ENCODE data around the gene ALG10B. TPM values are rescaled to one million over a fixed set of nuclear protein-coding genes. Genes with fewer than 3 reads are reported as not detected.

Gene ALG10B
- total and polyA plus RNA-seq, 2 of the 8 experiments (the other 6 are each of a cell fraction or from before 2014, with no cell fraction given), result 3.2 to 5.4 TPM

- H3K4me1 ChIP-seq (replicated peaks in 1 of 4; ENCODE audit: control insufficient read depth in 3 of 4, insufficient read depth in 4 of 4, low read length in 3 of 4), result no peaks in the 10 kb centered on the region
- H3K23me2 ChIP-seq (ENCODE audit: low read depth, low read length), result no peaks in the 10 kb centered on the region; the same call in 1 of the 2 replicates
- H2BK15ac ChIP-seq (ENCODE audit: low read length), result no peak overlapping the region
- CTCF ChIA-PET (ENCODE audit: partially characterized antibody), result no interaction called here
- no peak overlapping the region for H3K4ac ChIP-seq (replicated peaks; ENCODE audit: insufficient read length, low read depth, low read length)
- no peak overlapping the region for H3K27ac ChIP-seq (ENCODE audit: low read depth, low read length)
- no peak overlapping the region for H3K23ac ChIP-seq (ENCODE audit: insufficient read length)
- no peak overlapping the region for H2AK5ac ChIP-seq (ENCODE audit: low read depth, low read length)
- no peak overlapping the region for H3K4me3 ChIP-seq (ENCODE audit: extremely low read depth in 1 of 4, insufficient read depth in 2 of 4, low read depth in 3 of 4, low read length in 4 of 4)
- no peak overlapping the region for H3K56ac ChIP-seq (replicated peaks; ENCODE audit: insufficient read length, low read depth, low read length)
- no peak overlapping the region for H4K8ac ChIP-seq (ENCODE audit: extremely low read depth, insufficient read depth, low read length)
- H3K18ac ChIP-seq (ENCODE audit: extremely low read depth, low read length), result no peak overlapping the region
- H3K79me2 ChIP-seq (ENCODE audit: control insufficient read depth in 1 of 2, insufficient read depth in 2 of 2, low read length in 2 of 2), result no peaks in the 10 kb centered on the region
- no peak overlapping the region for H4K5ac ChIP-seq (ENCODE audit: insufficient read length, low read depth, low read length)
- no peaks in the 10 kb centered on the region for H3K79me1 ChIP-seq (ENCODE audit: low read depth, low read length)
- no peak overlapping the region for H3K14ac ChIP-seq (ENCODE audit: insufficient read length)
- peaks cover 31 to 40% of the 10 kb centered on the region in 2 experiments for H3K9me3 ChIP-seq (ENCODE audit: insufficient read depth in 2 of 2, low read depth in 1 of 2, low read length in 1 of 2)
- no peak overlapping the region for H2BK12ac ChIP-seq (ENCODE audit: low read depth, low read length)
- WGBS, 2 experiments (ENCODE audit: extremely low coverage in 1 of 2, insufficient coverage in 1 of 2, insufficient read length in 1 of 2, insufficient replicate concordance in 2 of 2, low coverage in 1 of 2, low lambda C conversion rate in 2 of 2, missing lambda C conversion rate in 1 of 2), result 45% methylated on average over 1 of the region's 1 CpG; no CpG with 5 or more reads in 1 of the 2 experiments
- no peak overlapping the region for H2BK5ac ChIP-seq (ENCODE audit: low read depth, low read length)
- no peak overlapping the region for H3K9ac ChIP-seq (replicated peaks in 1 of 4; ENCODE audit: extremely low read depth in 1 of 4, low read depth in 3 of 4, low read length in 3 of 4)
- H3K27me3 ChIP-seq (replicated peaks in 1 of 4; ENCODE audit: control insufficient read depth in 3 of 4, extremely low read depth in 1 of 4, insufficient read depth in 3 of 4, low read length in 3 of 4), result no peaks in the 10 kb centered on the region
- DNase-seq (ENCODE audit: low read depth in 1 of 2, low spot score in 2 of 2), result no peak
- H3K4me2 ChIP-seq (ENCODE audit: insufficient read depth in 1 of 2, low read depth in 2 of 2, low read length in 2 of 2), result no peak overlapping the region
- H3K36me3 ChIP-seq (ENCODE audit: control insufficient read depth in 2 of 4, insufficient read depth in 4 of 4, low read length in 3 of 4), result no peaks in the 10 kb centered on the region
- H4K20me1 ChIP-seq (replicated peaks in 1 of 2; ENCODE audit: control insufficient read depth in 1 of 2, insufficient read depth in 2 of 2, low read length in 2 of 2), result no peaks in the 10 kb centered on the region
- no peak overlapping the region for H2BK20ac ChIP-seq (ENCODE audit: low read length)
- H4K91ac ChIP-seq (replicated peaks; ENCODE audit: insufficient read length, low read length), result no peak overlapping the region
- POLR2A ChIA-PET (ENCODE audit: partially characterized antibody), result no interaction called here
- no peak overlapping the region for H2AFZ ChIP-seq (ENCODE audit: low read length)
- no peak for FAIRE-seq
- H2BK120ac ChIP-seq (replicated peaks; ENCODE audit: low read depth, low read length), result no peak overlapping the region
- TF ChIP-seq TAF7 (optimal IDR thresholded peaks at IDR 0.05; ENCODE audit: borderline replicate concordance, low read depth, low read length), result no peak
- no peak for TF ChIP-seq RAD21 (IDR thresholded peaks at IDR 0.05 in 1 of 2, conservative IDR thresholded peaks at IDR 0.05 in 1 of 2; ENCODE audit: low read depth in 2 of 2, low read length in 2 of 2)
- no peak for TF ChIP-seq GABPA (IDR thresholded peaks at IDR 0.05; ENCODE audit: borderline replicate concordance, insufficient read depth, low read length)
- TF ChIP-seq MAFK (IDR thresholded peaks at IDR 0.05; ENCODE audit: low read depth, low read length), result no peak
- TF ChIP-seq SIN3A (conservative IDR thresholded peaks at IDR 0.05 in 1 of 2, IDR thresholded peaks at IDR 0.05 in 1 of 2; ENCODE audit: low read depth in 1 of 2, low read length in 2 of 2), result no peak
- no peak for TF ChIP-seq FOSL1 (IDR thresholded peaks at IDR 0.05; ENCODE audit: insufficient read depth, low read depth, low read length)
Observed at GRCh38 chr12:38269897-38270296, 46.7 kb upstream of the ALG10B start.
